GM13977 (cell line): ENCODE measurements around the gene SKI.

Experiments
- DNase-seq: peaks from one replicate; pipeline ENCODE4 v3.0.0; 2012; ENCODE audit warnings: low spot score
- in situ Hi-C: fragments of 300-500 bp; cut with MboI; formaldehyde crosslinking; loops from one replicate; pipeline ENCODE4 v1.12.0; 2022; ENCODE audit warnings: low sequenced_read_pairs, low pct_unique_long_range_greater_than_20kb, mixed read lengths, inconsistent platforms; ENCODE audit not compliant: unreplicated experiment
- TF ChIP-seq, protein P1 (sequence below): IDR thresholded peaks from 2 replicates; pipeline ENCODE4 v1.5.1; 2012; ENCODE audit warnings: mild to moderate bottlenecking, control low read depth; ENCODE audit not compliant: insufficient read depth; ENCODE audit errors: extremely low read depth, missing control alignments

SKI gene

GRCh38 chr1:2308844-2309243 is 80.7 kb downstream of the SKI start:
- DNase-seq: no peak
- in situ Hi-C loops: no loop called here
- TF ChIP-seq, protein P1, sequence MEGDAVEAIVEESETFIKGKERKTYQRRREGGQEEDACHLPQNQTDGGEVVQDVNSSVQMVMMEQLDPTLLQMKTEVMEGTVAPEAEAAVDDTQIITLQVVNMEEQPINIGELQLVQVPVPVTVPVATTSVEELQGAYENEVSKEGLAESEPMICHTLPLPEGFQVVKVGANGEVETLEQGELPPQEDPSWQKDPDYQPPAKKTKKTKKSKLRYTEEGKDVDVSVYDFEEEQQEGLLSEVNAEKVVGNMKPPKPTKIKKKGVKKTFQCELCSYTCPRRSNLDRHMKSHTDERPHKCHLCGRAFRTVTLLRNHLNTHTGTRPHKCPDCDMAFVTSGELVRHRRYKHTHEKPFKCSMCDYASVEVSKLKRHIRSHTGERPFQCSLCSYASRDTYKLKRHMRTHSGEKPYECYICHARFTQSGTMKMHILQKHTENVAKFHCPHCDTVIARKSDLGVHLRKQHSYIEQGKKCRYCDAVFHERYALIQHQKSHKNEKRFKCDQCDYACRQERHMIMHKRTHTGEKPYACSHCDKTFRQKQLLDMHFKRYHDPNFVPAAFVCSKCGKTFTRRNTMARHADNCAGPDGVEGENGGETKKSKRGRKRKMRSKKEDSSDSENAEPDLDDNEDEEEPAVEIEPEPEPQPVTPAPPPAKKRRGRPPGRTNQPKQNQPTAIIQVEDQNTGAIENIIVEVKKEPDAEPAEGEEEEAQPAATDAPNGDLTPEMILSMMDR: no peak

- TF ChIP-seq, protein P1: no peak
- in situ Hi-C loops: no loop called here
Observed at GRCh38 chr1:2310332-2311183, 82.4 kb downstream of the SKI start.

GRCh38 chr1:2311184-2312032 is 83.3 kb downstream of the SKI start:
- in situ Hi-C loops: no loop called here
- peak; percentile 77 for DNase-seq
- TF ChIP-seq, protein P1: peak; percentile 33

More at GRCh38 chr1:2310332-2311183, 82.4 kb downstream of the SKI start:
- DNase-seq: no peak

GRCh38 chr1:2312160-2312514 is 84.0 kb downstream of the SKI start:
- in situ Hi-C loops: no loop called here

DNA sequence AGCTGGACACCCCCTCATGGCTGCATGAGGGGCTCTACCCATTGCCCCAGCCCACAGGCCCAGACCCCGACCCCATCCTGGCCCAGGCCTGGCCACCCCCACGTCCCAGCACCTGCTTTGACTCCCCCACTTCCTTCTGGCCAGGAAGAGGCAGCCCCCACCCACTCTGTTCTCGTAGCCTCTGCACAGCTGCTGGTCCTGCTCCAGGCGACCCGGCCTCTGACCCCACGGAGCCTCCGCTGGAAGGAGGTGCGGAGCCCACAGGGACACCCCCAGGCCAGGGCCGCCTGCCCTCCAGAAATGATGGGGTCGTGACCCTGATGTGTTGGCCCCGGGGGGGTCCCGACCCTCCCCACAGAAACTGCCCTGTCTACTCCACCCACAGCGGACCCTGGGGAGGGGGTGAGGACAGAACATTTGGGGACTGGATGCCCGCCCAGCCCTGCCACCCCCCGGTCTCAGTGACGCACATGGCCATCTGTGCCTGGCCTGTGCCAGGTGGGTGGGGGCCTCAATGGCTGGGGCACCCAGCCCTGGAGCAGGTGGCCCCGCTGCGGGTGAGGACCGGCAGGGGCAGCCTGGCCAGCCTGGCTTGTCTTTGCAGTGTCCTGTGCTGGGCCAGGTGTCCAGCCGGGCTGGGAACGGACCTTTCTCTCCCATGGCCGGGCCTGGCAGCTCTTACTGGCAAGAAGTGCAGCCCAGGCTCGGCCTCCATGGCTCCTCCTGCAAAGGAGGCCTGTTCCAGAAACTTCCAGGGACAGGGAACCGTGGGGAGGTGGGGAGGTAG is 84.6 kb downstream of the SKI start:
- no peak for DNase-seq
- TF ChIP-seq, protein P1: no peak
- in situ Hi-C loops: no loop called here

More at GRCh38 chr1:2312160-2312514, 84.0 kb downstream of the SKI start:
- no peak for DNase-seq
- TF ChIP-seq, protein P1: no peak

GRCh38 chr1:2313651-2314261 is 85.6 kb downstream of the SKI start:
- in situ Hi-C loops: no loop called here
- TF ChIP-seq, protein P1: no peak
- no peak for DNase-seq
